Omental fat pad (tissue), 4 donors: ENCODE data around the gene VRTN. TPM values are rescaled to one million over a fixed set of nuclear protein-coding genes. Genes with fewer than 3 reads are reported as not detected.

Source experiments
- ATAC-seq: fragments of 150-250 bp; one replicate; pipeline ENCODE4 v1.9.1; 2016; ENCODE audit warnings: mild to moderate bottlenecking, moderate library complexity; ENCODE audit not compliant: low FRiP score
- DNase-seq: peaks from one replicate; pipeline ENCODE4 v3.0.0-alpha.2; 2019; ENCODE audit warnings: low spot score
- CTCF ChIP-seq, 3 donors: fragments of 450-650 bp; IDR thresholded peaks; one replicate each; pipeline ENCODE4 v1.5.1; 2016 to 2017; ENCODE audit warnings: antibody characterized with exemption in 3 of 3, mild to moderate bottlenecking in 3 of 3, moderate library complexity in 2 of 3
- total RNA-seq, 4 donors: library from RNA; depleted of rRNA; stranded (reverse); fragments of >200 nt; gene quantifications; one replicate each; pipeline ENCODE4 v1.1.0, GENCODE V29; 2016

The VRTN gene
- total RNA-seq, 4 donors from 2014 or later: not detected

- TF ChIP-seq CTCF (IDR thresholded peaks at IDR 0.05): no peak
- DNase-seq (no peak), ATAC-seq (no peak)
Observed at GRCh38 chr14:74403619-74404417, 55.5 kb downstream of the VRTN start.

GRCh38 chr14:74404435-74404834 is 56.2 kb downstream of the VRTN start:
- ATAC-seq (no peak), DNase-seq (no peak)
- no peak for TF ChIP-seq CTCF (IDR thresholded peaks at IDR 0.05)

GRCh38 chr14:74405663-74406062 is 57.4 kb downstream of the VRTN start:
- no peak for TF ChIP-seq CTCF (IDR thresholded peaks at IDR 0.05)
- ATAC-seq: no peak
- DNase-seq: no peak

GRCh38 chr14:74407021-74407800 is 58.9 kb downstream of the VRTN start:
- ATAC-seq (no peak), DNase-seq (no peak)
- TF ChIP-seq CTCF (IDR thresholded peaks at IDR 0.05): no peak

- DNase-seq: no peak
- ATAC-seq: no peak
- TF ChIP-seq CTCF (IDR thresholded peaks at IDR 0.05): no peak
Observed at GRCh38 chr14:74407801-74408154, 59.5 kb downstream of the VRTN start.

- TF ChIP-seq CTCF (IDR thresholded peaks at IDR 0.05): no peak
- no peak for ATAC-seq
- no peak for DNase-seq
Observed at GRCh38 chr14:74408870-74409269, 60.6 kb downstream of the VRTN start.
